CD14-positive monocyte (primary cell): ENCODE data around the gene RPS6KA6. TPM values are rescaled to one million over a fixed set of nuclear protein-coding genes. Genes with fewer than 3 reads are reported as not detected.

ENCODE experiments used
- DNase-seq, 3 donors: peaks; one replicate each; pipeline ENCODE4 v3.0.0-alpha.2; 2011 to 2022
- H2AFZ ChIP-seq: 2 replicates; pipeline ENCODE4 v1.6.0; 2012; ENCODE audit warnings: mild to moderate bottlenecking, low read depth, low read length, inconsistent platforms; ENCODE audit not compliant: insufficient read depth, poor library complexity, severe bottlenecking
- H3K27ac ChIP-seq, 2 donors: 1 replicate in 1 of 2; 2 replicates in 1 of 2; pipeline ENCODE4 v1.5.1; 2012 to 2013; ENCODE audit warnings: low read length in 2 of 2, control low read depth in 1 of 2, inconsistent platforms in 1 of 2, low read depth in 1 of 2, mild to moderate bottlenecking in 1 of 2
- H3K27me3 ChIP-seq, 2 donors: one replicate each; pipeline versions ENCODE4 v1.6.0 to v1.6.1; 2011 to 2013; ENCODE audit warnings: low read length in 2 of 2; ENCODE audit not compliant: control insufficient read depth in 2 of 2, insufficient read depth in 2 of 2
- H3K36me3 ChIP-seq, 2 donors: replicated peaks in 1 of 2; 1 replicate in 1 of 2; 2 replicates in 1 of 2; pipeline versions ENCODE4 v1.5.1 to v1.6.1; 2012 to 2013; ENCODE audit warnings: low read length in 2 of 2, control low read depth in 1 of 2, inconsistent platforms in 1 of 2, mild to moderate bottlenecking in 1 of 2; ENCODE audit not compliant: insufficient read depth in 2 of 2, control insufficient read depth in 1 of 2
- H3K4me1 ChIP-seq, 2 donors: 1 replicate in 1 of 2; 2 replicates in 1 of 2; pipeline versions ENCODE4 v1.5.1 to v1.6.1; 2012 to 2013; ENCODE audit warnings: low read length in 2 of 2, control low read depth in 1 of 2, inconsistent platforms in 1 of 2, mild to moderate bottlenecking in 1 of 2, moderate library complexity in 1 of 2; ENCODE audit not compliant: insufficient read depth in 2 of 2, control insufficient read depth in 1 of 2
- H3K4me2 ChIP-seq: replicated peaks from 2 replicates; pipeline ENCODE3; 2012; ENCODE audit warnings: low read length, moderate library complexity, mild to moderate bottlenecking; ENCODE audit not compliant: poor library complexity, severe bottlenecking; ENCODE audit errors: extremely low read depth
- H3K4me3 ChIP-seq, 3 experiments: fragments of 200-600 bp in 1 of 3; sonication (generic) in 1 of 3; replicated peaks in 1 of 3; 1 replicate in 2 of 3; 2 replicates in 1 of 3; pipeline ENCODE4 v1.5.1; 2011 to 2013; ENCODE audit warnings: low read length in 3 of 3, mild to moderate bottlenecking in 3 of 3, control low read depth in 2 of 3, low read depth in 2 of 3, inconsistent platforms in 1 of 3, moderate library complexity in 1 of 3
- H3K79me2 ChIP-seq: 2 replicates; pipeline ENCODE4 v1.6.0; 2012; ENCODE audit warnings: mild to moderate bottlenecking, control low read depth, inconsistent platforms, low read length, moderate library complexity; ENCODE audit not compliant: insufficient read depth
- H3K9ac ChIP-seq: 2 replicates; pipeline ENCODE4 v1.6.0; 2017; ENCODE audit warnings: low read length, mild to moderate bottlenecking; ENCODE audit not compliant: insufficient read depth, poor library complexity, severe bottlenecking
- H3K9me3 ChIP-seq, 2 donors: replicated peaks in 1 of 2; 1 replicate in 1 of 2; 2 replicates in 1 of 2; pipeline versions ENCODE4 v1.5.1 to v1.6.1; 2012 to 2013; ENCODE audit warnings: low read length in 2 of 2, control low read depth in 1 of 2; ENCODE audit not compliant: control insufficient read depth in 1 of 2, insufficient read depth in 1 of 2
- H4K20me1 ChIP-seq: 2 replicates; pipeline ENCODE4 v1.6.0; 2012; ENCODE audit warnings: mild to moderate bottlenecking, low read length, control low read depth, moderate library complexity; ENCODE audit not compliant: insufficient read depth
- H3K27ac Mint-ChIP-seq, 7 donors: one replicate each; pipeline ENCODE4 v1.8.0; 2020; ENCODE audit warnings: mild to moderate bottlenecking in 7 of 7, mixed read lengths in 7 of 7, moderate library complexity in 6 of 7, inconsistent platforms in 2 of 7
- H3K27me3 Mint-ChIP-seq, 3 donors: one replicate each; pipeline ENCODE4 v1.8.0; 2021 to 2022; ENCODE audit warnings: low read depth in 3 of 3, mild to moderate bottlenecking in 3 of 3, mixed read lengths in 3 of 3, moderate library complexity in 3 of 3, inconsistent platforms in 1 of 3
- H3K36me3 Mint-ChIP-seq, 2 donors: one replicate each; pipeline ENCODE4 v1.8.0; 2020; ENCODE audit warnings: mixed read lengths in 2 of 2, inconsistent platforms in 1 of 2, mild to moderate bottlenecking in 1 of 2
- H3K4me1 Mint-ChIP-seq: one replicate; pipeline ENCODE4 v1.8.0; 2020; ENCODE audit warnings: mild to moderate bottlenecking, mixed read lengths
- H3K4me3 Mint-ChIP-seq, 2 donors: one replicate each; pipeline ENCODE4 v1.8.0; 2020; ENCODE audit warnings: mild to moderate bottlenecking in 2 of 2, mixed read lengths in 2 of 2, moderate library complexity in 1 of 2
- H3K9me3 Mint-ChIP-seq, 7 donors: one replicate each; pipeline ENCODE4 v1.8.0; 2020 to 2022; ENCODE audit warnings: mixed read lengths in 7 of 7, mild to moderate bottlenecking in 6 of 7, moderate library complexity in 6 of 7, inconsistent platforms in 2 of 7
- WGBS: methylation state at CpG from one replicate; pipeline ENCODE4 v1.1.5; 2013; ENCODE audit warnings: missing lambda C conversion rate; ENCODE audit not compliant: insufficient coverage; 5-methylcytosine and 5-hydroxymethylcytosine counted together
- intact Hi-C, 2 donors: fragments of 100-400 bp; cut with micrococcal nuclease; formaldehyde crosslinking; loops; one replicate each; pipeline versions ENCODE4 v1.15.0 to v1.15.1; 2023
- polyA plus RNA-seq, 3 donors: library from polyadenylated mRNA; depleted of rRNA in 1 of 3; unstranded in 2 of 3; stranded (reverse) in 1 of 3; fragments of 300-500 nt in 2 of 3; fragments of >200 nt in 1 of 3; fragmentation: Illumina TruSeq in 2 of 3; gene quantifications; 1 replicate in 2 of 3; 2 replicates in 1 of 3; pipeline ENCODE4 v1.2.3, GENCODE V29; 2012 to 2021
- TF ChIP-seq, protein P1 (sequence below): fragments of 200-600 bp; IDR thresholded peaks from one replicate; pipeline ENCODE4 v1.8.0; 2022; ENCODE audit warnings: antibody characterized with exemption, mild to moderate bottlenecking

RPS6KA6 gene
- polyA plus RNA-seq, 3 donors, result not detected

DNA sequence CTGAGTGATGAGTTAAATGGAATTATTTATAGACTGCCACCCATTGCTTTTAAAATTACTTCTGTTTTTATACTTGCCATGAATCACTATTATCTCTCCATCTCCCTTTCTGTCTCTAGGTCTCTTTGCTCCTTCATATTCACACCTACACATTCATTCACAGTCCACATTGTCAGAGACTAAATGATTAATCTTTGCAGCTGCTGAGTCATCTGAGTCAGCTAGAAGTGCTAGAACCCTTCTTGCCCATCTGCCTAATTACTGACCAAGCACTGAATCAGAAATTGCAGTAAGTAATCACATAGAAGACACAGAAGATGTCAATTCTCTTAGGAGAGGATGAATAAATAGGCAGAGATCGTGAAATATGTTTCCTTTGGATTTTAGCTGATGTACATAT, 31.6 kb upstream of the RPS6KA6 start:
- no peak overlapping the region for H3K27ac Mint-ChIP-seq
- intact Hi-C loops, result no loop called here
- Histone ChIP-seq H3K27me3 (no peaks in the 10 kb centered on the region), H3K4me2 (no peak overlapping the region), H4K20me1 (no peaks in the 10 kb centered on the region), H3K79me2 (no peaks in the 10 kb centered on the region), H3K27ac (no peak overlapping the region), H3K36me3 (no peaks in the 10 kb centered on the region), H3K4me3 (no peak overlapping the region), H3K9me3 (no peaks in the 10 kb centered on the region), H3K4me1 (no peaks in the 10 kb centered on the region), H2AFZ (no peak overlapping the region), H3K9ac (no peak overlapping the region)
- DNase-seq, result no peak
- no peaks in the 10 kb centered on the region for H3K9me3 Mint-ChIP-seq
- TF ChIP-seq, protein P1, sequence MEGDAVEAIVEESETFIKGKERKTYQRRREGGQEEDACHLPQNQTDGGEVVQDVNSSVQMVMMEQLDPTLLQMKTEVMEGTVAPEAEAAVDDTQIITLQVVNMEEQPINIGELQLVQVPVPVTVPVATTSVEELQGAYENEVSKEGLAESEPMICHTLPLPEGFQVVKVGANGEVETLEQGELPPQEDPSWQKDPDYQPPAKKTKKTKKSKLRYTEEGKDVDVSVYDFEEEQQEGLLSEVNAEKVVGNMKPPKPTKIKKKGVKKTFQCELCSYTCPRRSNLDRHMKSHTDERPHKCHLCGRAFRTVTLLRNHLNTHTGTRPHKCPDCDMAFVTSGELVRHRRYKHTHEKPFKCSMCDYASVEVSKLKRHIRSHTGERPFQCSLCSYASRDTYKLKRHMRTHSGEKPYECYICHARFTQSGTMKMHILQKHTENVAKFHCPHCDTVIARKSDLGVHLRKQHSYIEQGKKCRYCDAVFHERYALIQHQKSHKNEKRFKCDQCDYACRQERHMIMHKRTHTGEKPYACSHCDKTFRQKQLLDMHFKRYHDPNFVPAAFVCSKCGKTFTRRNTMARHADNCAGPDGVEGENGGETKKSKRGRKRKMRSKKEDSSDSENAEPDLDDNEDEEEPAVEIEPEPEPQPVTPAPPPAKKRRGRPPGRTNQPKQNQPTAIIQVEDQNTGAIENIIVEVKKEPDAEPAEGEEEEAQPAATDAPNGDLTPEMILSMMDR, result no peak
- H3K4me1 Mint-ChIP-seq, result no peaks in the 10 kb centered on the region
- no peaks in the 10 kb centered on the region for H3K36me3 Mint-ChIP-seq
- peaks cover 0 to 2% (median 0%) of the 10 kb centered on the region in 3 donors for H3K27me3 Mint-ChIP-seq
- H3K4me3 Mint-ChIP-seq, result no peak overlapping the region
- no CpG with 5 or more reads among the region's 1 CpG for WGBS

DNA sequence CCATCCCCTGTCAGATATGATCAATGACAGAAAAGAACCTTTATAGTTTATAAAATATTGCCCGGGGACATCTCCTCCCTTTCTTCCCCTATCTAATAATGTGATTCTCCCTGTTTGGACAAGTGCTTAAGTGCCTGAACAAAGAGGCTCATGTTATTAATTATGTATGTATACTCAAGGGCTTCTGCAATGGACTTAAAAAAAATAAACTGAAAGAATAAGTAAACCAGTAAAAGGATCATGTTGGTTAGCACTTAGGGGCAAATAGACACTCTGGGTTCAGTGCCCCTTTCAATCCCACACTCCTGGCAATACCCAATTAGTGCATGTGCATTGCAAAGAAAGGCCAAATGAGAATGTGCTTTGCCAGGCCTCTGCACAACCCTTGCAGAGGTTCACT, 30.7 kb upstream of the RPS6KA6 start:
- Histone ChIP-seq H3K4me3 (no peak overlapping the region), H3K9ac (no peak overlapping the region), H3K9me3 (no peaks in the 10 kb centered on the region), H3K27me3 (no peaks in the 10 kb centered on the region), H3K27ac (no peak overlapping the region), H4K20me1 (no peaks in the 10 kb centered on the region), H2AFZ (no peak overlapping the region), H3K4me2 (no peak overlapping the region), H3K4me1 (no peaks in the 10 kb centered on the region), H3K79me2 (no peaks in the 10 kb centered on the region), H3K36me3 (no peaks in the 10 kb centered on the region)
- H3K36me3 Mint-ChIP-seq, result no peaks in the 10 kb centered on the region
- no peak for DNase-seq
- no peak overlapping the region for H3K4me3 Mint-ChIP-seq
- H3K27me3 Mint-ChIP-seq, result peaks cover 0 to 2% (median 0%) of the 10 kb centered on the region in 3 donors
- intact Hi-C loops, result no loop called here
- TF ChIP-seq, protein P1, result no peak
- peaks cover 0 to 3% (median 0%) of the 10 kb centered on the region in 7 donors for H3K9me3 Mint-ChIP-seq
- H3K4me1 Mint-ChIP-seq, result no peaks in the 10 kb centered on the region
- no CpG with 5 or more reads among the region's 1 CpG for WGBS
- no peak overlapping the region for H3K27ac Mint-ChIP-seq
